ENCODE data around the gene CHGA. TPM values are rescaled to one million over a fixed set of nuclear protein-coding genes. Genes with fewer than 3 reads are reported as not detected.

CHGA gene
- polyA plus RNA-seq, 1 donor from 2014 or later = 131 TPM

- Histone ChIP-seq H3K27ac (ENCODE audit: low read length) (no peak overlapping the region), H3K9me2 (ENCODE audit: insufficient read depth, low read length) (no peaks in the 10 kb centered on the region), H2AFZ (ENCODE audit: low read depth, low read length) (no peak overlapping the region), H3K36me3 (ENCODE audit: insufficient read depth, low read length) (no peaks in the 10 kb centered on the region), H3K79me2 (replicated peaks; ENCODE audit: insufficient read depth, low read length) (no peaks in the 10 kb centered on the region), H3F3A (ENCODE audit: insufficient read depth, low read length, poor library complexity, severe bottlenecking) (no peaks in the 10 kb centered on the region), H3K9ac (ENCODE audit: low read length) (no peak overlapping the region), H3K9me3 (ENCODE audit: low read length) (no peaks in the 10 kb centered on the region), H3K27me3 (ENCODE audit: insufficient read depth, low read depth, low read length) (no peaks in the 10 kb centered on the region), H3K4me2 (ENCODE audit: low read length) (no peak overlapping the region), H3K4me3 (ENCODE audit: low read length) (no peak overlapping the region), H4K20me1 (ENCODE audit: insufficient read depth) (no peaks in the 10 kb centered on the region)
- TF ChIP-seq TAF1 (IDR thresholded peaks at IDR 0.05; ENCODE audit: low read depth) = no peak
- no peak for TF ChIP-seq SMC3 (conservative IDR thresholded peaks at IDR 0.05; ENCODE audit: poor library complexity)
- no peak for TF ChIP-seq RAD21 (conservative IDR thresholded peaks at IDR 0.05)
- TF ChIP-seq EZH2 (IDR thresholded peaks at IDR 0.05; ENCODE audit: borderline replicate concordance, insufficient read depth, low read length, poor library complexity, severe bottlenecking) = no peak
- TF ChIP-seq POLR2AphosphoS5 (IDR thresholded peaks at IDR 0.05) = no peak
- TF ChIP-seq MXI1 (conservative IDR thresholded peaks at IDR 0.05; ENCODE audit: poor library complexity, severe bottlenecking) = no peak
- TF ChIP-seq, protein P1, sequence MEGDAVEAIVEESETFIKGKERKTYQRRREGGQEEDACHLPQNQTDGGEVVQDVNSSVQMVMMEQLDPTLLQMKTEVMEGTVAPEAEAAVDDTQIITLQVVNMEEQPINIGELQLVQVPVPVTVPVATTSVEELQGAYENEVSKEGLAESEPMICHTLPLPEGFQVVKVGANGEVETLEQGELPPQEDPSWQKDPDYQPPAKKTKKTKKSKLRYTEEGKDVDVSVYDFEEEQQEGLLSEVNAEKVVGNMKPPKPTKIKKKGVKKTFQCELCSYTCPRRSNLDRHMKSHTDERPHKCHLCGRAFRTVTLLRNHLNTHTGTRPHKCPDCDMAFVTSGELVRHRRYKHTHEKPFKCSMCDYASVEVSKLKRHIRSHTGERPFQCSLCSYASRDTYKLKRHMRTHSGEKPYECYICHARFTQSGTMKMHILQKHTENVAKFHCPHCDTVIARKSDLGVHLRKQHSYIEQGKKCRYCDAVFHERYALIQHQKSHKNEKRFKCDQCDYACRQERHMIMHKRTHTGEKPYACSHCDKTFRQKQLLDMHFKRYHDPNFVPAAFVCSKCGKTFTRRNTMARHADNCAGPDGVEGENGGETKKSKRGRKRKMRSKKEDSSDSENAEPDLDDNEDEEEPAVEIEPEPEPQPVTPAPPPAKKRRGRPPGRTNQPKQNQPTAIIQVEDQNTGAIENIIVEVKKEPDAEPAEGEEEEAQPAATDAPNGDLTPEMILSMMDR (IDR thresholded peaks at IDR 0.05; ENCODE audit: poor library complexity, severe bottlenecking) = no peak
- no peak for TF ChIP-seq REST (IDR thresholded peaks at IDR 0.05; ENCODE audit: borderline replicate concordance)
- no peak for TF ChIP-seq EP300 (conservative IDR thresholded peaks at IDR 0.05; ENCODE audit: poor library complexity, severe bottlenecking)
Observed at GRCh38 chr14:92884410-92884809, 38.5 kb upstream of the CHGA start.

DNA sequence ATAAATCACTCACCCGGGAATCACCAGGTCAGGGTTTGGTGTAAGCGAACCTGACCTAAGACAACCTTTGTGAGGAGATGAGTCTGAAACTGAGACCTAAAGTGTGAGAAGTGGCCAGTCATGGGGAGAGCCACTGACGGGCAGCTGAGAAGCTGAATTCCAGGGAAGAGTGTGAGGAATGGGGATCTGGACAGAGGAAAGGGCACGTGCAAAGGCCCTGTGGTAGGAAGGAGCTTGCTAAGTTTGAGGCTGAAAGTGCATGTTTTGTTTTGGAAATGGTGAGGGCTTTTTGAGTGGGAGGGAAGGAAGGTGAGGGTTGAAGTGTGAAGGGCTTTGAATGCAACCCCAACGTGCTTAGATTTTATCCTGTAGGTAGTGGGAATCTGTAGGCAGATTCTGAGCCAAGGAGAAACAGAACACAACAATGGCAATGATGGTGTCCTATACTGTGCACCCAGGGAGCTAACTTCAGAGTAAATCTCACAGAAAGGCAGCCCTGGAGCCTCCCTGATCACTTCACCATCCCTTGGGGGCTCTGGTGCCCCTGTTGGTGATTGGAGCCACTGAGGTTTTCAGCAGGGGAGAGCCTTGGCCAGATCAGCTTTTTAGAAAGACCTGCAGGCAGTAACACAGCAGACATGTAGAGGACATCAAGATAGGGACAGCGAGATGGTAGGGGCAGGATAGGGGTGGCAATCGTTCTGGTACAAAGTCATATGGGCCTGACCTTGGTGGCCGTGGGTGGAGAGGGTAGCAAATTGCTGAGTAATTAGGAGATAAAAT is 37.5 kb upstream of the CHGA start:
- H3K27ac ChIP-seq (ENCODE audit: low read length) = peak overlapping the region; percentile 25
- H3K27me3 ChIP-seq (ENCODE audit: insufficient read depth, low read depth, low read length) = no peaks in the 10 kb centered on the region
- no peak for TF ChIP-seq REST (IDR thresholded peaks at IDR 0.05; ENCODE audit: borderline replicate concordance)
- TF ChIP-seq SMC3 (conservative IDR thresholded peaks at IDR 0.05; ENCODE audit: poor library complexity) = no peak
- no peak for TF ChIP-seq EZH2 (IDR thresholded peaks at IDR 0.05; ENCODE audit: borderline replicate concordance, insufficient read depth, low read length, poor library complexity, severe bottlenecking)
- no peak for TF ChIP-seq EP300 (conservative IDR thresholded peaks at IDR 0.05; ENCODE audit: poor library complexity, severe bottlenecking)
- no peak for TF ChIP-seq MXI1 (conservative IDR thresholded peaks at IDR 0.05; ENCODE audit: poor library complexity, severe bottlenecking)
- no peak for TF ChIP-seq RAD21 (conservative IDR thresholded peaks at IDR 0.05)
- no peak for TF ChIP-seq TAF1 (IDR thresholded peaks at IDR 0.05; ENCODE audit: low read depth)
- TF ChIP-seq POLR2AphosphoS5 (IDR thresholded peaks at IDR 0.05) = no peak
- TF ChIP-seq, protein P1 (IDR thresholded peaks at IDR 0.05; ENCODE audit: poor library complexity, severe bottlenecking) = no peak
- no peaks in the 10 kb centered on the region for H4K20me1 ChIP-seq (ENCODE audit: insufficient read depth)
- no peak overlapping the region for H3K9ac ChIP-seq (ENCODE audit: low read length)
- no peak overlapping the region for H3K4me3 ChIP-seq (ENCODE audit: low read length)
- no peak overlapping the region for H2AFZ ChIP-seq (ENCODE audit: low read depth, low read length)
- H3K9me3 ChIP-seq (ENCODE audit: low read length) = no peaks in the 10 kb centered on the region
- H3K36me3 ChIP-seq (ENCODE audit: insufficient read depth, low read length) = no peaks in the 10 kb centered on the region
- no peak overlapping the region for H3K4me2 ChIP-seq (ENCODE audit: low read length)
- H3K79me2 ChIP-seq (replicated peaks; ENCODE audit: insufficient read depth, low read length) = no peaks in the 10 kb centered on the region
- H3F3A ChIP-seq (ENCODE audit: insufficient read depth, low read length, poor library complexity, severe bottlenecking) = no peaks in the 10 kb centered on the region
- H3K9me2 ChIP-seq (ENCODE audit: insufficient read depth, low read length) = no peaks in the 10 kb centered on the region

Measured in neural cell (in vitro differentiated cells).